GM21786 (cell line): ENCODE data around the gene SPINDOC.
"Not testable (repeated sequence)": the region's sequence is repeated elsewhere in the genome, so short reads cannot be mapped to it uniquely, and the experiment has no call there.

Source experiments
- ATAC-seq: cut with Tn5 transposase; IDR thresholded peaks from one replicate; pipeline ENCODE4 v1.9.1; 2021; ENCODE audit not compliant: unreplicated experiment

The SPINDOC gene, protein sequence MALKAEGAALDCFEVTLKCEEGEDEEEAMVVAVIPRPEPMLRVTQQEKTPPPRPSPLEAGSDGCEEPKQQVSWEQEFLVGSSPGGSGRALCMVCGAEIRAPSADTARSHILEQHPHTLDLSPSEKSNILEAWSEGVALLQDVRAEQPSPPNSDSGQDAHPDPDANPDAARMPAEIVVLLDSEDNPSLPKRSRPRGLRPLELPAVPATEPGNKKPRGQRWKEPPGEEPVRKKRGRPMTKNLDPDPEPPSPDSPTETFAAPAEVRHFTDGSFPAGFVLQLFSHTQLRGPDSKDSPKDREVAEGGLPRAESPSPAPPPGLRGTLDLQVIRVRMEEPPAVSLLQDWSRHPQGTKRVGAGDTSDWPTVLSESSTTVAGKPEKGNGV

GRCh38 chr11:63813035-63813562, at the start of gene SPINDOC:
Gene SPINDOC (plus strand): TSS chr11:63813456. CDS start chr11:63813687, 231 bp downstream.
- peak; percentile 78 for ATAC-seq

DNA sequence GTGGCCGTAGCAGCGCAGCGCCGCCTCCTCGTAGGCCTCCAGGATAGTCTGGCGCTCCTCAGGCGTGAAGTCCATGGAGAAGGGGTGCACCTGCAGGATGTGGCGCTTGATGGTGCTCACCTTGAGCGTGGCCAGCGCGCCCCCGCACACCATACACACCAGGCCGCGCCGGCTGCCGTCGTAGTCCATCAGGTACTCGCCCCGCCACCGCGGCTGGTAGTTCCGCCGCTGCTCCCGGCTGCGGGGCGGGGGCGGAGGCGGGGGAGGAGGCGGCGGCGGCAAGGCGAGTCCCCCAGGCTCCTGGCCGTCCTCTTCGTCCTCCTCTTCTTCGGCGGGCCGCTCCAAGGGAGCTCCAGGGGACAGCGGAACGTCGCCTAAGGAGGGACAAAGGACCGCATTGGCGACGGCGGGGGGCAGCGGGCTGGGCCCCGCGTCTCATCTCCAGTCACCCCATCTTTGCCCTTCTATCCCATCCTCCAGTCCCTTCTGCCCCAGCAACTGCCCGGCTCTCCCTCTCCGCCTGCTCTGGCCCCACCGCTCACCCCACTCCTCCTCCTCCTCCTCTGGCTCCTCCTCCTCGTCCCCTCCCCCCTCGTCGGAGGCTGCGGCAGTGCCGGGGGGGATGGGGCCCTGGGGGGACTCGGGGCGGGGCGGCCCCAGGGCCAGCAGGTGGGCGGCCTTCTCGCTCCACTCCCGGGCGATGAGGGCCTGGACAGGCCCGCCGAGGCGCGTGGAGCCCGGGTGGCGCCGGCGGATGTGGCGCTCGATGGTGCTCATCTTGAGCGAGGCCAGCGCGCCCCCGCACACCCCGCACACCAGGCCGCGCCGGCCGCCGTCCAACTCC, 49.5 kb upstream of the SPINDOC start:
- ATAC-seq: no peak

DNA sequence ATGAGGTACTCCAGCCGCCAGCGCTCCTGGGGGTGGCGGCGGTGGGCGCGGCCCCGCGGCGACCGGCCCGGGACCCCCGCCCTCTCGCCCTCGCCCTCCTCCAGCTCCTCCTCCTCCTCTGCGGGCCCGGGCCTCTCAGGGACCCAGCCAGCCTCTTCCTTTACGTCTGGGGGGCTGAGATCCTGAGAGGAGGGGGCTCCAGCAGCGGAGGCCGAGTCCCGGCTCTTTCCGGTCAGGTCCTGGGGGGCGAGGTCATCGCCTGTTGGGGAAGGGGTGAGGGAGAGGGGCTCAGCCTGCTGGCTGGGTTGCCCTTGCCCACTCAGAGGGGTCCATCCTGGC, 48.9 kb upstream of the SPINDOC start:
- no peak for ATAC-seq

DNA sequence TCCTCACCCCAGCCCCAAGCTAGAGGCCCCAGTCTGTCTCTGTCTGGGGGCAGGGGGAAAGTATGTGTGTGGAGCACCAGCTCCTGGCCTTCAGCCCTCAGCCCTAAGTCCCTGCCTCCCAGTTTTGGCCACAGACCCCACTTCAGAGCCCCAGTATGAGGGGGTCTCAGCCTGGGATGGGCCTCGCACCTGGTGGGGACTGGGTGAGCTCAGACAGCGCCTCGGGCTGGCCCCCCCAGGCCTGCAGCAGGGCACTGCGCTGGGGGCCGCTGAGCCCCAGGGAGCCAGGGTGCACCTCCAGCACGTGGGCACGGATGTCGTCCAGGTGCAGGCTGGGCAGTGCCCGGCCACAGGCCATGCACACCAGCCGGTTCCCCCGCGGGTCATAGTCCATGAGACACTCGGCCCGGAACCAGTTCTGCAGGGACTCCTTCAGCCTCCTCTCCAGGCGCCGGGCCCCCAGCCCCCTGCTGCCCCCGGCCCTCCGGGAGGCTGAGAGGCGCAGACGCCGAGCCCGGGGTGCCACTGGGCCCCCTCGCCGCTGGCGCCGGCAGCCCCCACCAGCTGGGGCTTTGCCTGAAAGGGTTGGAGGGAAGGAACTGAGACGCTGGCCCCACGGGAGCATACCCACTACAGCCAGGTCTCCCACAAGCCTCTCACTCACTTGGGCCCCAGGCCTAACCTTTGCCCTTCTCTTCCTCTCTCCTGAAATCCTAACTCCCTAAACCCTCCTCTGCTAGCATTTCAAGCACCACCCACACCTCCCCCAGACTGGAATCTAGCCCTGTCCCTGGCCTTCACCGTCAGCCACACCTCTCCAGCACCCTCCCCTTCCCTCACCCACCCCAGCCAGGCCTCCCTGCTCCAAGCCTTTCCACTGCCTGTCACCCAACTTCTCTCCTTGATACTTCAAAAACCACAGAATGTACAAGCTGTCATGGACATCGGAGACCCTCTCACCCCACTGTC, 48.3 kb upstream of the SPINDOC start:
- no peak for ATAC-seq

DNA sequence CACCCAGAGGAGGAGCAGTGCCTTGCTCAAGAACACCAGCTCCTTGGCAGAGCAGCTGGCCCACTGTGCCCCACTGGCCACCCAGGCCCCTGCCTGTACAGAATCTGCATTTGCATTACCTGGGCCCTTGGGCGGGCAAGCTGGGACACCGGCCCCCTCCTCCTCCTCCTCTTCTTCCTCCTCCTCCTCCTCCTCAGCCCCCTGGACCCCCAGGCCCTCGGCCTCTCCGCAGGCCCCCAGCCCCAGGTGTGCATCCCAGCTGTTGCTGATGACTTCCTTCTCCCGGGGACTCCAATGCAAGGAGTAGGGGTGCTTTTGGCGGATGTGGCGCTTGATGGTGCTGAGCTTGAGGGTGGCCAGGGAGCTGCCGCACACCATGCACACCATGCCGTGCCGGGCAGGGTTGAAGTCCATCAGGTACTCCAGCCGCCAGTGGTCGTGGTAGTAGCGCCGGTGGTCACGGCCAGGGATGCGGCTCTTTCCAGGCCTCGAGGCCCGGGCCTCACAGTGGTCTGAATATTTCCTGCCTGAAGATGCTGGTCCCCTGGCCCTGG, 47.5 kb upstream of the SPINDOC start:
- ATAC-seq: no peak

DNA sequence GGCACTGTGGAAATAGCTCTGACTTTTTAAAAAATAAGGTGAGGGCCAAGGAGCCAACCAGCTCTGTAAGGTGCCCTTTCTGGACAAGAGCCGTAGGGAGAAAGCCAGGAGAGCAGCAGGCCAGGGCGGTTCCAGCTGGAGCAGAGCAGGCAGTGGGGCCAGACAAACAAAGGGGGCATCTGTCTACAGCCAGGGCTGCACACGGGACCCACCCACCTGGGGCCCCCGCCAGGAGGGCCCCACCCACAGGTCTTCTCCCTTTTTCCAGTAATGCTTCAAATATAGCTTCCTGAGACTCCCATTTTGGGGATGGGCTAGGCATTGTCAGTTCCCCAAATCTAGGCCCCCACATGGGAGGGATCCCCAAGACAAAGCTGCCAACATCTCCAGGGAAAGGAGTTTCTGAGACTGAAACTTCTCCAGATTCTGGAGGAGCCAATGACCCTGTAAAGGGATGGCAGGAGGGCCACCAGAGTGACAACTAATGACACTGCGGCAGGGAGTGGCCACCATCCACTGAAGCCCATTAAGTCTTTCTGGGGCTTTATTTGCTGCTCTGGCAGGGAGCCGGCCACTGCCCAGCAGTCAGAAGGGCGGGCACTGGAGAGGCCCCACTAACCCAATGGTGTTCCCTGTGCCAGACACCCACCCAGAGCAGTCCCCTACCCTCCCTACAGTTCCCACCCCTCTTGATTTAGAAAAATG, 46.6 kb upstream of the SPINDOC start:
- ATAC-seq: no peak

DNA sequence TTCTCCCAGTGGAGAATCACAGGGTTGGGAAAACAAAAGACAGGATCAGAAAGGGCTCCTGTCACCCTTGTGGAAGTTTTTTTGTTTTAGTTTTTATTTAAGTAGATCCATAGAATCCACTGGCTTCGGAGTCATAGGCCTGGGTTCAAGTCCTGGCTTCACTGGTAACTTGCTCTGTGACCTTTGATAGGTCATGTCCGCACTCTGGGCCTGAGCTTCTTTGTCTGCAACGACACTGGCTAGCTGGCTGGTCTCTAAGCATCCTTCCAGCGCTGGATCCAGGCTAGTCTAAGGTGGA, 46.0 kb upstream of the SPINDOC start:
- no peak for ATAC-seq

GRCh38 chr11:63767565-63768236, 45.6 kb upstream of the SPINDOC start:
- ATAC-seq: peak; percentile 24

- ATAC-seq: peak; percentile 49
Measured at GRCh38 chr11:63768237-63769041, 44.8 kb upstream of the SPINDOC start, which contains the start of gene ZFTA. Gene ZFTA (minus strand): TSS chr11:63768775. CDS start chr11:63768622, 153 bp downstream.

- ATAC-seq: no peak
Measured at GRCh38 chr11:63769042-63769713, 44.1 kb upstream of the SPINDOC start.

DNA sequence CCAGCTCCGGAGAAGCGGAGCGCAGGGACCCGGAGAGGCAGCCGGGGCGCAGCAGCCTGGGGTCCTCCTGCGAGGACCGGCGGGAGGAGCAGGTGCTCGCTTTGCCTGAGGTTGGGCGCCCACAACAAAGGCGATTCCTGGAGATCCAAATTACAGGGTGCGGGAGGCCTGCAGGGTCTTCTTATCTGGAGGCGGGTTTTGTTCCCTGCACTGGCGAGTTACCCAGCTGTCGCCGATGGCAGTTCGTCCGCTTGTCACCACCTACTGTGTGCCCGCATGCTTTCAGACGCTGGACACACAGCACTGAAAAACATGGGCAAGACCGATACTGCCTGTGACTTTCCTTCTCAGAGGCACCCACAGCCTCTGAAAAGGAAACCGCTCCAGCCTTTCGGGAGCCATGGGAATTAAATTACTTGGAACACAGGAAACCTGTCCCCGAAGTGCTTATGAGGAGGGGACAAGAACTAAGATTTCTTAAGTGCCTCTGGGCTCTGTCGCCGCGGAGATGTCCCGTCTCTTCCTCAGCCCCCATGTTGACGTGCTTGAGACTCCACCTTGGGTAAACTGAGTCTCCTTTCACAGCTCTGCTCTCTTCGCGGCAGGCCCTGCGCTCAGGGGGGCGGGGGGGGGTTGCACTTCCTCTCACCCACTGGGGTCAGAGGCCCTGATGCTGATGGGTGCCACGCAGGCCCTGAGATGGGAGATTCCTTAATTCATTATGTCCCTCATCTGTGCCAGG, 43.4 kb upstream of the SPINDOC start:
- ATAC-seq: no peak

- ATAC-seq: no peak
Measured at GRCh38 chr11:63770763-63771162, 42.5 kb upstream of the SPINDOC start.

DNA sequence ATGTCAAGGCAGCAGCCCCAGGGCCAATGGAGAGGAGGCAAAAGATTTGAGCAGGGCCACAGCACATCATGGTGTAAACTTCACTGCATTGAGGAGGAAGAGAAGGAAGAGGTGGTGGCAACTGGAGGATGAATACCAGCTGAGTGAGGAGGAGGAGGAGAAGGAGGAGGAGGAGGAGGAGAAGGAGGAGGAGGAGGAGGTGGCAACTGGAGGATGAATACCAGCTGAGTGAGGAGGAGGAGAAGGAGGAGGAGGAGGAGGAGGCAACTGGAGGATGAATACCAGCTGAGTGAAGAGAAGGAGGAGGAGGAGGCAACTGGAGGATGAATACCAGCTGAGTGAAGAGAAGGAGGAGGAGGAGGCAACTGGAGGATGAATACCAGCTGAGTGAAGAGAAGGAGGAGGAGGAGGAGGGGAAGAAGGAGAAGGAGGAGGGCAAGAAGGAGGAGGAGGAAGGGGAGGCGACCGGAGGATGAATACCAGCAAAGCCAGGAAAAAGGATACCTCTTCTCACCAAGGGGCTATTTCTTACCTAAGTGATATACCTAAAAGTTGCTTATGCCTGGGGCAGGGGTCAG, 41.4 kb upstream of the SPINDOC start:
- not testable (repeated sequence) for ATAC-seq

DNA sequence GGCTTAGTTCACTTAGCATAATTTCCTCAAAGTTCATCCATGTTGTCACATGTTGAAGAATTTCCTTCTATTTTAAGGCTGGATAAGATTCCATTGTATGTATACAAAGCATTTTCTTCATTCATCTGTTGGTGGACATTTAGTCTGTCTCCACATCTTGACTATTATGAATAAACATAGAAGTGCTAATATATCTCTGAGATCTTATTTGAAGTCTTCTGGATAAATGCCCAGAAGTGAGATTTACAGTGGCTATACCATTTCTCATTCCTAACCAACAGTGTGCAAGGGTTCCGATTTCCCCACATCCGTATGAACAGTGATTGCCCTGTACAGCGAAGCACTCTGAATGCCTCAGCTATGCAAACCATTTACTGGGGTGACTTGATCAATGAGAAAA, 38.1 kb upstream of the SPINDOC start:
- ATAC-seq: no peak

GRCh38 chr11:63779039-63779438, 34.2 kb upstream of the SPINDOC start:
- ATAC-seq: no peak

DNA sequence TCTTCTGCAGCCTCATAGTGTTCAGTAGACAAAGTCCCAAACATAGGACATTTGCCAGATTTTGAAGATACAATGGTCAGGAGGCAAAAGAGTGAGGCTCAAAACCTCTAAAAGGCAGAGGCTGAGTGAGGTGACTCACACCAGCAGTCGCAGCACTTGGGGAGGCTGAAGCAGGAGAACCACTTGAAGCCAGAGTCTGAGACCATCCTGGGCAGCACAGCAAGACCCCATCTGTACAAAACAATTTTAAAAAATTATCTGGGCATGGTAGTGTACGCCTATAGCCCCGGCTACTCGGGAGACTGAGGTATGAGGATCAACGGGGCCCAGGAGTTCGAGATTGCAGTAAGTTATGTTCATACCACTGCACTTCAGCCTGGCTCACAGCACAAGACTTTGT, 30.5 kb upstream of the SPINDOC start:
- ATAC-seq: no peak
